HG03280 (cell line): ENCODE results near the gene LDLRAD1.
"Not testable (repeated sequence)": the region's sequence is repeated elsewhere in the genome, so short reads cannot be mapped to it uniquely, and the experiment has no call there.

Experiments used
- ATAC-seq: cut with Tn5 transposase; IDR thresholded peaks from one replicate; pipeline ENCODE4 v1.9.1; 2021; ENCODE audit warnings: mild to moderate bottlenecking, moderate library complexity; ENCODE audit not compliant: unreplicated experiment

LDLRAD1 gene

DNA sequence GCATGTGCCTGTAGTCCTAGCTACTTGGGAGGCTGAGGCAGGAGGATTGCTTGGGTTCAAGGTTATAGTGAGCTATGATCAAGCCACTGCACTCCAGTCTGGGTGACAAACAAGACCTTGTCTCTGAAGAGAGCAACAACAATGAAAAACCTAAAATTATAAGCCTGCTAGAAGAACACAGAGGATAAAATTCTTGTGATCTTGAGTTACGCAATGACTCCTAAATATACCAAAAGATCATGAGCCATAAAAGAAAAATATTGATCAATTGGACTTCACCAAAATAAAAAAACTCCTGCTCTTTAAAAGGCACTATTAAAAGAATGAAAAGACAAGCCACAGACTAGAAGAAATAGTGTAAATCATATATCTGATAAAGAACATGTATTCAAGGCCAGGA lies 22.3 kb downstream of the LDLRAD1 start:
- no peak for ATAC-seq

DNA sequence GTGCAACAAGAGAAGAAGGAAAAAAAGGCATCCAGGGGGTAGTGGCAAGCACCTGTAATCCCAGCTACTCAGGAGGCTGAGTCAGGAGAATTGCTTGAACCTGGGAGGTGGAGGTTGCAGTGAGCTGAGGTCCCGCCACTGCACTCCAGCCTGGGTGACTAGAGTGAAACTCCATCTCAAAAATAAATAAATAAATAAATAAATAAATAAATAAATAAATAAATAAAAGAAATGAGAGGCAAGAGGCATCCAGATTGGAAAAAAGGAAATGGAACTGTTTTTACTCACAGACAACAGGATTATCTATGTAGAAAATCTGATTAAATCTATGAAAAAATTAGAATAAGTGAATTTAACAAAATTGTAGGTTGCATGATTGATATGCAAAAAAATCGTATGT lies 23.5 kb downstream of the LDLRAD1 start:
- ATAC-seq = not testable (repeated sequence)

DNA sequence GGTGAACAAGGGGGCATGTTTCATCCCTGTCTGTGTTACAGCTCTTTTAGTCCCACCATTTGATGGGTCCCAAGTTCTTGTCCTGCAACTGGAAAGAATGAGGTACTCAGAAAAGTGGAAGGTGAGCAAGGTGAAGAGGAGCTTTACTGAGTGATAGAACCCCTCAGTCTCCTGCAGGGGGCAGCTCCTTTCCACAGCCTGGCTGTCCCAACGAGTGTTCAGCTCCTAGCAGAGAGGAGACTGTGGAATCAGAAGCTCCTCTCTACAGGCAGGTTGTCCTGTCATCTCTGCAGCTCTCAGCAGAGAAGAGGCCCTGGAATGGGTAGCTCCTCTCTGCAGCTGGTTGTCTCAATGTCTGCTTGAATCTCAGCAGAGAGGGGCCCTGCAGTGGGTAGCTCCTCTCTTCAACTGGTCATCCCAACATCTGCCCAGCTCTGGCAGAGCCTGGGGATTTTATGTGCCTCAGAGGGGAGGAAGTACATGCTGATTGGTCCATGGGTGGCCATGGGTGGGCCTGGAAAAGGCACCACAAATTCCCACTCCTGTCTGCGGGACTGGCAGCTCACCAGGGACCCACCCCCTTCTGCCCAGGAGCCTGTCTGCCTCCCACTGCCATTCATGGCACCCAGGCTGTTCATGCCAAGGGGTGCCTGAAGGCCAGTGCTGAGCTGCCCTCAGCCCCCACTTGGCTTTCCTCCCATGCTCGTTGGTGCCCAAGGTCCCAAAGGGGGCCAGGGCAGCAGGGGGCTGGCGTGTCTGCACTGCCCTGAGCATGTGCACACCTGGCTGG lies 25.7 kb downstream of the LDLRAD1 start:
- no peak for ATAC-seq

DNA sequence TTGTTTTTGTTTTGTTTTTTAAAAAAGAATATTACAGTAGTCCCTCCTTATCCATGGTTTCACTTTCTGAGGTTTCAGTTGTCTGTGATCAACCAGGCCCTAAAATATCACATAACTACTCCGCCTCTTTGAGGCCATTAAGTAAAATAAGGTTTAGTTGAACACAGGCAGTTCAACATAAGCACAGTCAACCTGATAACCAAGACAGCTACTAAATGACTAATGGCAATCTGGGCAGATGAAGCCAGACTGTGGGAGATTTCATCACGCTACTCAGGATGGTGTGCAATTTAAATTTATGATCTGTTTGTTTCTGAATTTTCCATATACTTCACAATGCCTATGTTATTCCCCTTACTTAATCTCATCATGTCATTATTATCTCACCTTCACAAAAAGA lies 30.1 kb downstream of the LDLRAD1 start:
- no peak for ATAC-seq

DNA sequence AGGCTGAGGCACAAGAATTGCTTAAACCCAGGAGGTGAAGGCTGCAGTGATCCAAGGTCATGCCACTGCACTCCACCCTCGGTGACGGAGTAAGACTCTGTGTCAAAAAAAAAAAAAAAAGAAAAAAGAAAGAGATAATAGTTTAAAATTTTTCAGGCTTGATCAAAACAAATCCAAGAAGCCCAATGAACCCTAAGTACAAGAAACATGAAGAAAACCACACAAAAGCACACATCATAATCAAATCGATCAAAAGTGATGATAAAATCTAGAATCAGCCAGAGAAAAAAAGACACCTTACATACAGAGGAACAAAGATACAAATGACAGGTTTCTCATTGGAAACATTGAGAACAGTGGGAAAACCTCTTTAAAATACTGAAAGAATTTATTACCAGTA lies 31.5 kb downstream of the LDLRAD1 start:
- no peak for ATAC-seq

DNA sequence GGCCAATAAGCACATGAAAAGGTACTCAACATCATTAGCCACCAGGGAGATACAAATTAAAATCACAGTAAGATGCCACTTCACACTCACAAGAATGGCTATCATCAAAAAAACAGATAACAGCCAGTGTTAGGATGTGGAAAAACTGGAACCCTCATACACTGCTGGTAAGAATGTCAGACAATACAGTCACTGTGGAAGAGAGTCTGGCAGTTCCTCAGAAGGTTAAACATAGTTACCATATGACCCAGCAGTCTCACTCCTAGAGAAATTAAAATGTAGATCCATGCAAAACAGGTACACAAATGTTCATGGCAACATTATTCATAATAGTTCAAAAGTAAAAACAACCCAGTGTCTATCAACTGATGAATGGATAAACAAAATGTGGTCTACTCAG lies 33.3 kb downstream of the LDLRAD1 start:
- ATAC-seq = no peak

DNA sequence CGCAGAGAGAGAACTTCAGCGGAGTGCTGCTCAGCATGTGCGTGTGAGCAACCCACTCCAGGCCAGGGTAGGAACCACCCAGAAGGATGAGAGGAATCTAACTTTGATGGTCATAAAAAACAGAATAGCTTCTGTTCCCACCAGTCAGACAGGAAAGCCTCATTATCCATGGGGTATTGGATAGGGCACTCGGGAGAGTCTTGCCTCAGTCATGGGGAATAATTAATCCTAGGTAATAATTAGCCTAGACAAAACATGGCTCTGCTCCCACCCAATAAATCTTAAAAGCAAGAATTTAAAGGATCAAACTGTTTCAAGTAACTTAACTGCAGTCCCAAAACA lies 35.3 kb downstream of the LDLRAD1 start:
- no peak for ATAC-seq

DNA sequence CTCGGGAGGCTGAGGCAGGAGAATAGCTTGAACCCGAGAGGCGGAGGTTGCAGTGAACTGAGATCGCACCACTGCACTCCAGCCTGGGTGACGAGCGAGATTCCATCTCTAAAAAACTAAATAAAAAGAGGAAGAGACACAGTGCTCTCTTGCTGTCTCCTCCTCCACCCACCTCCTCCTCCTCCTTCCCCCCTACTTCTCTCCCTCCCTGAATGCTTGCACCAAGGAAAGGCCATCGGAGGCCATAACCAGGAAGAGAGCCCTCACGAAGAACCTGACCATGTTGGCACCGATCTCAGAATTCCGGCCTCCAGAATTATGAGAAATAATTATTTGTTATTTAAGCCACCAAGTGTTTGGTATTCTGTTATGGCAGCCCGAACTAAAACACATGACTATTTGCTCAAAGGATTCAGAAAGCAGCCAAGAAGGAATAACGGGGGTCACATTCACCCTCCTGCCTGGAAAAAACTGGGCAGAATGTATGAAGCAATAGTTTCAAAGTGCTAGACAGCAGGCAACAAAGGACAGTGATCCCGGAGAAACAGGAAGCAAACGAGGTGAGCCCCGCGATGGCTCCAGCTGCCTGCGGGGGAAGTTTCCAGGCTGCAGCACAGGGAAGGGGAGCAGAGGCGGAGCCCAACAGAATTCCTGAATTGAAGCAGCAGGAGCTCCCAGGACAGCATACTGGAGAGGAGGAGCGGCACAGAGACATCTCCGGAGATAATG lies 35.8 kb downstream of the LDLRAD1 start:
- no peak for ATAC-seq

DNA sequence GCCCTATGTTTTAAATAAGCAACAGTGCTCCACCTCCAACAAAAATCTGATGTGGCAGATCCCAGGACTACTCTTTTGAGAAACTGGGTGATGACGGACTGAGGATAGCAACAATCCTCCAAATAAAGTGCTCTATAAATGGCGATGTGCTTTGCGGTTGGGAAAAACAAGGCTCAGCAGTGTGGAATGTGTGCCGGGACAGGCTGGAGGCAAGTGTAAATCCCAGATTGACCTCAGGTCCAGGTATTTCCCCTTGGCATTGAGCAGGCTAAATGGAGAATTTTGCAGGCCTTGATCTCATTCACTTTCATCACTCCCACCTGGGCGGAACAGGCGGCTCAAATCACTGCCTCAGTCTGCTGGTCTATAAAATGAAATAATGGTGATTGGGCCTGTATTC lies 36.8 kb downstream of the LDLRAD1 start:
- no peak for ATAC-seq

DNA sequence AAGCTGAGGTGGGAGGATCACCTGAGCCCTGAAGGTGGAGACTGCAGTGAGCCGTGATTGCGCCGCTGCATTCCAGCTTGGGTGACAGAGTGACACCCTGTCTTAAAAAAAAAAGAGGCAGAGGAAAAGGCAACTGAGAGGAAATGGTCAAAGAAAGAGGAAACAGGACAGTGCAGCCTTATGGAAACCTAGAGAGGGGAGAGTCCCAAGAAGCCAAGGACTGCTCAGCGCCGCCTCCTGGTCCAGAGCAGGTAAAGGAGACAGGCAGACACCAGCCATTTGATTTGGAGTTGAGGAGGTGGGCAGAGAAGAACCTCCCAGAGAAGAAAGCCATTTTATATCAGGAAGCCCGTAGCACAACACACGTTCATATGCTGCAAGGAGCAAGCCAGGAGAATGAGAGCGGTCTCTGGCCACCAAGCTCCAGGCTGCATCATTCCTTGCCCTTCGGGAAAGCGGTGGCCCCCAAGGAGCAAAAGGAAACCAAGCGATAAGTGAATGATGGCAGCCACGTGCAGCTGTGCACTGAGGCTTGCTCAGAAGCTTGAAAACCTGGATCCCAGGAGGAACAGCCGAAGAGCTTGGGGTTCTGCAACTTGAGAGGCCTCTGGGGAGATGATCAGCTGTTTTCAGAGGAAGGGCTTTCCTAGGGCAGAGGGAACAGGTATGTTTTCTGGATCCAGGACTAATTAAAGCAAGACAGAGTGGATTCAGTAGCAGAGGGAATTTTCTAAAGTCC lies 38.1 kb downstream of the LDLRAD1 start:
- ATAC-seq = no peak

DNA sequence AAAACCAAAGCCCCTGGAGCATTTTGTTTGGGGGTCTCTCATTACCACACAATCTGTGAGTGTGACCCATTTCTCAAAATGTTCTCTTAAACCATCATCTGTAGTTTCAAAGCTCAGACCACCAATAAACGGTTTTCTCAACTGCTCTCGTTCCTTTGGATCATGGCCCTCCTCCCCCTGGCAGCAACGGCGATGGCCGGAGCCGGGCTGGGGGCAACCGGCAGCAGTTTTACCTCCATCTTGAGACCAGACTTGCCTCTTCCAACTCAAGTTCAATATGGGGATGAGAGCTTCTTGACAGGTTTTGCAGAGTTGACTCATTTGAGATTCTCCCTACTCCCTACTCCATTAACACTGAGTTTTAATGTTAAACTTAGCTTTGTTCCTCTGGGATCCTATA lies 42.1 kb downstream of the LDLRAD1 start:
- no peak for ATAC-seq

DNA sequence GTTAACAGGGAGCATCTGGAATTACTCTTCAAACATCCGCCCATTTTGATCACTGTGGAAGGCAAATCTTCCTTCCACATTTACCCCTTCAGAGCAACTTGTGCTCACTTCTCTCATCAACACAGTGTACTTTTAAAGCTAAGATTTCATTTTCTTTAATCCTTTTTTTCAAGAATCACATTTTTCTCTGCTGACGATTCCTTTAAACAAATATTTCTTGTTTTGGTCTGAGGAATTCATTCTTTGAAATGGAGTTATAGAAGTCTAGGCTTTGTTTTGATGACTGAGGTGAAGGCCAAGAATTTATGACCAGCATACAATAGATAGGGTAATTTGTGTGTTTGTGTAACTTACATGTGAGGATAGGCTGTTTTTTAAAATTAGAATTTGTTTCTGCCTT lies 46.3 kb downstream of the LDLRAD1 start:
- ATAC-seq = no peak

DNA sequence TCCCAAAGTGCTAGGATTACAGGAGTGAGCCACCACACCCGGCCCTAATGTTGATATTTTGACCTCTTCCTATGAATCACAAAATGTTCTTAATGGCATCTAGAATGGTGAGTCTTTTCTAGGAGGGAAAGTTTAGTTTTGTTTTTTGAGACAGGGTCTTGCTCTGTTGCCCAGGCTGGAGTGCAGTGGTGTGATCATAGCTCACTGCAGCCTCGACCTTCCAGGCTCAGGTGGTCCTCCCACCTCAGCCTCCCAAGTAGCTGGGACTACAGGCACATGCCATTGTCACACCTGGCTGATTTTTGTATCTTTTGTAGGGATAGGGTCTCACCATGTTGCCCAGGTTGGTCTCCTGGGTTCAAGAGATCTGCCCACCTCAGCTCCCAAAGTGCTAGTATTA lies 48.7 kb downstream of the LDLRAD1 start:
- ATAC-seq = not testable (repeated sequence)

DNA sequence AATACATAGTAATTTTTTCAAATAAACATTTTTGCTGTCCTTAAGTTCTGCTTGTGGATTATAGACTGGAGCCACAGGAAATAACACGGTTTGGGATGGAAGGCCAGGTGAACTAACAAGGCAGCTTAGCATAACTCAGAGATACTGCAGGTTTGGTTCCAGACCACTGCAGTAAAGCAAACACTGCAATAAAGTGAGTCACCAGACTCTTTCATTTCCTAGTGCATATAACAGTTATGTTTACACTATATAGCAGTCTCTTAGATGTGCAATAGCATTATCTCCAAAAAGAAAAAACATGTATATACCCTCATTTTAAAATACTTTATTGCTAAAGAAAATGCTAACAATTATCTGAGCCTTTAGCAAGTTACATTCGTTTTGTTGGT lies 49.9 kb downstream of the LDLRAD1 start:
- ATAC-seq = no peak

DNA sequence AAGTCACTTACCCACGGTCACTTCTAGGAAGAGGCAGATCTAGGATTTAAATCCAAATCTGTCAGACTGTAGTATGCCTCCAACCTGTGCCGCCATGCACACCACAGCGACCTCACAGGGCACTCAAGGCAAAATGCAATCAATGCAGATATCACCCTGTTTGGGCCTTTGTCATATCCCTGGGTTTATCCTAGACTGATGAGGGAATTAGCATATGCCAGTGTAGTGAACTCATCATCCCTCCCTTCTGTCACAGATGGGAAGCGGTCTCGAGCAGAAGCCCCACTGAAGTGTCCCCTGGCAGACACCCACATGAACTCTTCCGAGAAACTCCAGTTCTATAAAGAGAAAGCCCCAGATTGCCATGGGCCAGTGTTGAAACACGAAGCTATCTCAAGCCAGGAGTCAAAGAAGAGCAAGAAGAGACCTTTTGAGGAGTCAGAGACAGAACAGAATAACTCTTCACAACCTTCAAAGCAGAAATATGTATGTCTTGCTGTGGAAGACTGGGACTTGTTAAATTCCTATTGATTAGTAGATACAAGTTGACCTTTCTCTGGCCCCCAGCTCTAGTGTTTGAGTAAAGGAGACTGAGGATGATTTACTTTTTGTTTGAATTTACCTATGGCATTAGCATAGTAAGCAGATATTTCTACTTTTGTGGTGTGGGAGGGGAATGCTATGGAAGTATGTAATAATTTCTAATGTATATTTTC lies 50.4 kb downstream of the LDLRAD1 start:
- no peak for ATAC-seq

DNA sequence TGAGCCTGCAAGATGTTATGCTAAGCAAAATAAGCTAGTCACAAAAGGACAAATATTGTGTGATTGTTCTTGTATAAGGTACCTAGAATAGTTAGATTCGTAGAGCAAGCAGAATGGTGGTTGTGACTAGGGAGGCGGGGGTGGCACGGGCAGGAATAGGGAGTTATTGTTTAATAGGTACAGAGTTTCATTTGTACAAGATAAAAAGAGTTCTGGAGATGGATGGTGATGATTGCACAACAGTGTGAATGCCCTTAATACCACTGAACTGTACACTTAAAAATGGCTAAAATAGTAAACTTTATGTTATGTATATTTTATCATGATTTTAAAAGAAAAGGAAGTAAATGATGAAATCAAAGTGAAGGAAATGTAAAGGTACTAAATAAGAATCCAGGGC lies 51.2 kb downstream of the LDLRAD1 start:
- no peak for ATAC-seq

DNA sequence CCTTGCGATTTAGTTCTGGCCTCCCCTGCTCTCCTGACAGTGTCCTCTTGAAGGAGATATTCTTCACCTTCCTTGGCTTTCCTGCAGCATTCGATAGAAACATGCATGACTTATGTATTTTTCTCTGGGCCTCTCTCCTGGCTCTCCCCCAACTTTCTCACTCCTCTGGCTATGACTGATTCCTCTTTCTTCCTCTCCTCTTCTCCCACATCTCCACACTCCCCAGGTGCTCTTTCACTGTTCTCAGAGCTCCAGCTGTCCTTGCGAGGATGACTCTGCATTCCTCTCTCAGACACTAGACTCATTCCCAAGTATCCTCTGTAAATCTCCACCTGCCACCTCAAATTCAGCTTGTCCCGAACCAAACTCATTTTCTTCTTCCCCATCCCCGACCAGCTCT lies 53.9 kb downstream of the LDLRAD1 start:
- no peak for ATAC-seq

DNA sequence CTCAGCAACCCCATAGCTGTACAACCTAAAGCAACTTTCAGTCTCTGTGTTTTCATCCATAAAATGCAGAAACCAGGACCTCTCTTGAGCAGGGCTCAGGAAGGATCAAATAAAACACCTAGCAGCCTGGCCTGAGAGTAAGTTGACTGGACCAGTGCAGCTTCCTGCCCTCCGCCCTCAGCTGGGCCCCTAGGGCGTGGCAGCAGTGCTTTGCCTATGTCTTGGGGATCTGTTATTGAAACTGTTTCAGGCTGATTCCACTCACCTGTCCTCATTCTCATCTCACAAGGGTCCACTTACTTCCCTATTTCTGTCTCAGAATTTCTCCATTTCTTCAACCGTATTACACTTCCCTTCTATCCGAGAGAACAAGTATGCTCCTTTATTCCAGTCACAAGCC lies 54.5 kb downstream of the LDLRAD1 start:
- peak; percentile 90 for ATAC-seq

DNA sequence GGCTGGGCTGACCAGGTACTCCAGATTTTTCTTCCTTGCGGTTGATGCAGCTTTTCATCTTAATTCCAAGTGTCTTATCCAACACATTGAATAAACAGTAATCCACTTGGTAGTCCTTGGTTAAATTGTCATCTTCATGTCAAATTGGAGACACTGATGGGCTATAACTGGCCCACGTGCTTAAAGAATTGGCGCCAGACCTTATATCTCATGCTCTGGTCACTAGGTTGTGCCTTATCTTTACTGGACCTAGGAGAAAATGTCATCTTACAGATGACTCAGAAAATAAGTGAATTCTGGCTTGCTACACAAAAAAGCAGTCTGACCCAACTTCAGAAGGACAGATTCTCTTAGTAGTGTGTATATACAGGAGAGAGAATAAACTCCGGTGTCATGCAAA lies 55.6 kb downstream of the LDLRAD1 start:
- ATAC-seq = no peak

DNA sequence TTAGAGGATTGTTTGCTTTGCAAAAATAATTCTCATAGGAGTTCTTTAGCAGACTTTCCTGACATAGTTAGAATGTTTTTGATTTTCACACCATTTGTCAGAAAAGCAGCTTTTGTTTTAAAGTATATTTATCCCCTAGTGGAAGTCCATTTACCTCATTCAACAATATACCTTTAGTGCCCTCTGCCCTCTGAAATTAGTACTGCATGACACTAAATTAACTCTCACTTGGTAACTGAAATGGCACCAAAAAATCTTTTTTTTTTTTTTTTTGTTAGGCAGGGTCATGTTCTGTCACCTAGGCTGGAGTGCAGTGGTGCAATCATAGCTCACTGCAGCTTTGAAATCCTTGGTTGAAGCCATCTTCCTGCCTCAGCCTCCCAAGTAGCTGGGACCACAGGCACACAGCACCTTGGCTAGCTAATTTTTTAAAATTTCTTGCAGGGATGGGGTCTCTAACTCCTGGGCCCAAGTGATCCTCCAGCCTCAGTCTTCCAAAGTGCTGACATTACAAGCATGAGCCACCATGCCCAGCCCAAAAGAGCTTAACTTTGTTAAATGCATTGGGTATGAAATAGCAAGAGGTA lies 58.2 kb downstream of the LDLRAD1 start:
- no peak for ATAC-seq
